OCI-LY3 (cell line): Measurements from ENCODE around the gene MED25.

Experiments used
- H2AFZ ChIP-seq: fragments of 200-600, 300-600 bp; shearing (Covaris generic); 2 replicates; pipeline ENCODE4 v1.6.0; 2014; ENCODE audit warnings: antibody characterized with exemption, low read depth, low read length
- H3K27ac ChIP-seq: fragments of 200-600, 300-600 bp; sonication (generic); 2 replicates; pipeline ENCODE4 v1.5.1; 2014; ENCODE audit warnings: mild to moderate bottlenecking, low read length, moderate library complexity, mixed read lengths
- H3K27me3 ChIP-seq: fragments of 200-600, 300-600 bp; sonication (generic); 2 replicates; pipeline ENCODE4 v1.6.1; 2014; ENCODE audit warnings: low read depth, low read length, mixed read lengths
- H3K36me3 ChIP-seq: fragments of 200-600, 300-600 bp; sonication (generic); replicated peaks from 2 replicates; pipeline ENCODE3; 2014; ENCODE audit warnings: low read depth, low read length, mixed read lengths
- H3K4me1 ChIP-seq: fragments of 300-600, 200-600 bp; sonication (generic); 2 replicates; pipeline ENCODE4 v1.6.1; 2014; ENCODE audit warnings: low read length, mixed read lengths
- H3K4me2 ChIP-seq: fragments of 200-600, 300-600 bp; sonication (generic); 2 replicates; pipeline ENCODE4 v1.6.1; 2014; ENCODE audit warnings: low read length, mixed read lengths
- H3K4me3 ChIP-seq: fragments of 300-600, 200-600 bp; sonication (generic); 2 replicates; pipeline ENCODE4 v1.5.1; 2014; ENCODE audit warnings: antibody characterized with exemption, mild to moderate bottlenecking, low read length, moderate library complexity
- H3K79me2 ChIP-seq: fragments of 300-600, 200-600 bp; shearing (Covaris generic); 2 replicates; pipeline ENCODE4 v1.6.1; 2014; ENCODE audit warnings: mild to moderate bottlenecking, low read length, mixed read lengths
- H3K9ac ChIP-seq: fragments of 300-600, 200-600 bp; shearing (Covaris generic); 2 replicates; pipeline ENCODE4 v1.6.0; 2014; ENCODE audit warnings: mild to moderate bottlenecking, low read length, moderate library complexity
- H3K9me3 ChIP-seq: fragments of 200-600, 300-600 bp; shearing (Covaris generic); 2 replicates; pipeline ENCODE4 v1.6.1; 2014; ENCODE audit warnings: low read length, mixed read lengths; ENCODE audit not compliant: insufficient read depth
- H4K20me1 ChIP-seq: fragments of 200-600, 300-600 bp; sonication (generic); 2 replicates; pipeline ENCODE4 v1.6.1; 2016; ENCODE audit warnings: low read length, mixed read lengths; ENCODE audit not compliant: insufficient read depth
- EZH2phosphoT487 ChIP-seq: fragments of 200-600 bp; shearing (Covaris generic); IDR thresholded peaks from 2 replicates; pipeline ENCODE4 v1.6.1; 2018; ENCODE audit warnings: antibody characterized with exemption, mixed run types, low read depth
- TF ChIP-seq, protein P1 (sequence below): fragments of 200-600, 300-600 bp; sonication (generic); IDR thresholded peaks from 2 replicates; pipeline ENCODE4 v1.5.1; 2014; ENCODE audit warnings: antibody characterized with exemption, low read length, low read depth

The MED25 gene

DNA sequence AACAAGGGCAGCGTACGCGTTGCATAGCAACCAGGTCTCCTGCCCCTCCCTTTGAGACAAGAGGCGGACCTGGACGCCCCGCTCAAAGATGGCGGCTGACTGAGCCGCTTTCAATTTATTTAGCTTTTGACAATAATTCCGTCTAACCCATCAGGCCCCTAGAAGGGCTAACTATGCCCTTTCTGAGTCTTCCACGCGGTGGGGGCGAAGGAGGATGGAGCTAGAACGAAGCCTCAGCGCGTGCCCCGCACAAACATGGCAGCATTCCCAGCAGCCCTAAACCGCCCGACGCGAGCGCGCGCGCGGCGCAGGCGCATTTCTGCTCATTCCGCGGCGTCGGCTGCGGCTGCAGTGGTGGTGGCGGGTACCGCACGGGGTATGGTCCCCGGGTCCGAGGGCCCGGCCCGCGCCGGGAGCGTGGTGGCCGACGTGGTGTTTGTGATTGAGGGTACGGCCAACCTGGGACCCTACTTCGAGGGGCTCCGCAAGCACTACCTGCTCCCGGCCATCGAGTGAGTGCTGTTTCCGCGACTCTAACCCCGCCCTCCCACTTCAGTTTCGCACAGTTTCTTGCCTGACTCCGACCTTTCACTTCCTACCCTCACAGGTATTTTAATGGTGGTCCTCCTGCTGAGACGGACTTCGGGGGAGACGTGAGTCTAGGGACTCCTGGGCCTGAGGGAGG is at the start of gene MED25:
Gene MED25, plus strand, starts transcription at position 326 of the 685 bp plus-strand sequence. Its CDS starts 53 bp downstream, at position 379.
- H3K79me2 ChIP-seq: peaks cover 35% of the 10 kb centered on the region
- H3K9me3 ChIP-seq: no peaks in the 10 kb centered on the region
- TF ChIP-seq, protein P1, sequence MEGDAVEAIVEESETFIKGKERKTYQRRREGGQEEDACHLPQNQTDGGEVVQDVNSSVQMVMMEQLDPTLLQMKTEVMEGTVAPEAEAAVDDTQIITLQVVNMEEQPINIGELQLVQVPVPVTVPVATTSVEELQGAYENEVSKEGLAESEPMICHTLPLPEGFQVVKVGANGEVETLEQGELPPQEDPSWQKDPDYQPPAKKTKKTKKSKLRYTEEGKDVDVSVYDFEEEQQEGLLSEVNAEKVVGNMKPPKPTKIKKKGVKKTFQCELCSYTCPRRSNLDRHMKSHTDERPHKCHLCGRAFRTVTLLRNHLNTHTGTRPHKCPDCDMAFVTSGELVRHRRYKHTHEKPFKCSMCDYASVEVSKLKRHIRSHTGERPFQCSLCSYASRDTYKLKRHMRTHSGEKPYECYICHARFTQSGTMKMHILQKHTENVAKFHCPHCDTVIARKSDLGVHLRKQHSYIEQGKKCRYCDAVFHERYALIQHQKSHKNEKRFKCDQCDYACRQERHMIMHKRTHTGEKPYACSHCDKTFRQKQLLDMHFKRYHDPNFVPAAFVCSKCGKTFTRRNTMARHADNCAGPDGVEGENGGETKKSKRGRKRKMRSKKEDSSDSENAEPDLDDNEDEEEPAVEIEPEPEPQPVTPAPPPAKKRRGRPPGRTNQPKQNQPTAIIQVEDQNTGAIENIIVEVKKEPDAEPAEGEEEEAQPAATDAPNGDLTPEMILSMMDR: no peak
- no peak for TF ChIP-seq EZH2phosphoT487
- 0 out of 2 replicates have a peak, but pooled peaks cover 5% of the 10 kb centered on the region for H4K20me1 ChIP-seq
- H3K36me3 ChIP-seq: peaks cover 15% of the 10 kb centered on the region
- peak within 1 kb of the TSS; percentile 71 for H3K27ac ChIP-seq
- H3K4me2 ChIP-seq: peak within 1 kb of the TSS; percentile 89
- H2AFZ ChIP-seq: peak within 1 kb of the TSS; percentile 82
- H3K9ac ChIP-seq: peak within 1 kb of the TSS; percentile 91
- peak within 1 kb of the TSS; percentile 89 for H3K4me3 ChIP-seq
- no peaks in the 10 kb centered on the region for H3K27me3 ChIP-seq
- peaks cover 12% of the 10 kb centered on the region for H3K4me1 ChIP-seq

DNA sequence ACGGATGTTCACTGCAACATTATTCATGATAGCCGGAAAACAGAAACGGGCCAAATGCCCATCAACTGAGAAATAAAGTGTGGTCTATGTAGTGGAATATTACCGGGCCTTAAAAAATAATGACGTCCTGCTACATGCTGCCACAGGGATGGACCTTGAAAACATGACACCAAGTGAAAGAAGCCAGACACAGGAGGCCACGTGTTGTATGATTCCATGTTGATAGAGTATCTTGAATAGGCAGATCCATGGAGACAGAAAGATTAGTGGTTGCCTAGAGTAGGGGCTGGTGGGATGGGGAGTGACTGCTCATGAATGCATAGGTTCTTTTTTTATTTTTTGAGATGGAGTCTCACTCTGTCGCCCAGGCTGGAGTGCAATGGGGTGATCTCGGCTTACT is 47.6 kb upstream of the MED25 start:
- peaks cover 2% of the 10 kb centered on the region; the same call in 1 of the 2 replicates for H4K20me1 ChIP-seq
- peaks cover 37% of the 10 kb centered on the region for H3K79me2 ChIP-seq

DNA sequence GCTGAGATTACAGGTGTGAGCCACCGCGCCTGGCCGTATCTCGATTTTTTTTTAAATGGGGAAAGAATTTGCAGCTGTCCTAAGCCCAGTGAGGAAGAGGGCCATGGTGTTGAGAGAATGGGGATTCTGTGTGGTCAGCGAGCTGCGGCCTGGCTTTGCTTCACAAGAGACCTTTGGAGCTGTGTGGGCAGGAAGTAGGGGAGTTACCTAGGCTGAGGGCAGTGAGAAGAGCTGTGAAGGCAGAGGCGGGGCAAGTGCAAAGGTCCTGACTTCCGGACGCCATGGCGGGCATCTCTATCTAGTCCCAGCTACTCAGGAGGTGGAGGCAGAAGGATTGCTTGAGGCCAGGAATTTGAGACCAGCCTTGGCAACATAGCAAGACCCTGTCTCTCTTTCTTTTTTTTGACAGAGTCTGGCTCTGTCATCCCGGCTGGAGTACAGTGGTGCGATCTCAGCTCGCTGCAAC is 46.4 kb upstream of the MED25 start:
- peaks cover 37% of the 10 kb centered on the region for H3K79me2 ChIP-seq
- no peak overlapping the region for H3K4me3 ChIP-seq
- no peak overlapping the region for H3K27ac ChIP-seq
- no peaks in the 10 kb centered on the region for H3K27me3 ChIP-seq
- peaks cover 7% of the 10 kb centered on the region for H3K4me1 ChIP-seq
- peaks cover 6% of the 10 kb centered on the region; the same call in 1 of the 2 replicates for H4K20me1 ChIP-seq
- H3K9ac ChIP-seq: no peak overlapping the region
- H3K4me2 ChIP-seq: no peak overlapping the region
- no peaks in the 10 kb centered on the region for H3K9me3 ChIP-seq
- H2AFZ ChIP-seq: no peak overlapping the region
- TF ChIP-seq, protein P1: no peak
- TF ChIP-seq EZH2phosphoT487: no peak
- H3K36me3 ChIP-seq: no peaks in the 10 kb centered on the region

More for the DNA sequence above, 47.6 kb upstream of the MED25 start:
- no peaks in the 10 kb centered on the region for H3K9me3 ChIP-seq
- peaks cover 11% of the 10 kb centered on the region for H3K4me1 ChIP-seq
- no peak overlapping the region for H3K4me2 ChIP-seq
- no peak overlapping the region for H3K4me3 ChIP-seq
- no peak overlapping the region for H2AFZ ChIP-seq
- H3K36me3 ChIP-seq: no peaks in the 10 kb centered on the region
- no peak for TF ChIP-seq EZH2phosphoT487
- TF ChIP-seq, protein P1: no peak
- H3K27ac ChIP-seq: no peak overlapping the region
- no peaks in the 10 kb centered on the region for H3K27me3 ChIP-seq
- no peak overlapping the region for H3K9ac ChIP-seq

DNA sequence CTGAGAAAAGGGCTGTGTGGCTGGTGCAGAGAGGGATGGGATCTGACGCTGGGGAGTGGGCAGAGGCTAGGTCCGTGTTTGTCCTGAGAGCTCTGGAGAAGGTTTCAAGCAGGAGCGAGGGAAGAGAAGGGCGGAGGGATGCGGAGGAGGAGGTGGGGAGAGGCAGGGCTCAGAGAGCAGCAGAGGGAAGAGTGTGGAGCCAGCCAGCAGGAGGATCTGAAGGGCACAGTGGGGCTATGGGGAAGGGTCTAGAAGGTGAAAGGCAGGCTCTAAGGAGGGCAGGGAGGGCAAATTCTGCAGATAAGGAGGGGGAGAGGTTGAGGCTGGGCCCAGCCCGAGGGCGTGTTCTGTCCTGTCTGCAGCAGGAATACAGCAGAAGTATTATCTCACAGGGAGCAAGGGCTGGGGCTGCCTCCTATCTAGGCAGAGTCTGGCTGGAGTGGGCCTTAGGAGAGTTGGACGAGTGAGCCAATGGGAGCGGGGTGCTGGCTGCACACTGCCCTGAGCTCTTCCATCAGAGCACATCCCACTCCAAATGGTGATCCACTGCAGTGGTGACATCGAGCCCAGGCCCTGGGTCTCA is 45.1 kb upstream of the MED25 start:
- peaks cover 28% of the 10 kb centered on the region for H3K79me2 ChIP-seq
- H3K4me1 ChIP-seq: peaks cover 2% of the 10 kb centered on the region
- H3K9me3 ChIP-seq: no peaks in the 10 kb centered on the region
- H3K4me3 ChIP-seq: no peak overlapping the region
- no peak overlapping the region for H3K4me2 ChIP-seq
- H2AFZ ChIP-seq: no peak overlapping the region
- H4K20me1 ChIP-seq: peaks cover 3% of the 10 kb centered on the region; the same call in 1 of the 2 replicates
- H3K27ac ChIP-seq: no peak overlapping the region
- H3K27me3 ChIP-seq: no peaks in the 10 kb centered on the region
- H3K36me3 ChIP-seq: no peaks in the 10 kb centered on the region
- H3K9ac ChIP-seq: no peak overlapping the region
- TF ChIP-seq EZH2phosphoT487: no peak
- TF ChIP-seq, protein P1: no peak
